ENCODE data around the gene DGKI. TPM values are rescaled to one million over a fixed set of nuclear protein-coding genes. Genes with fewer than 3 reads are reported as not detected.

The DGKI gene
- total and polyA plus RNA-seq, 2 donors (not counting 1 experiment from before 2014, with no cell fraction given) = 0.74 to 2.1 TPM

GRCh38 chr7:137441451-137441850, 405.3 kb downstream of the DGKI start:
- Histone ChIP-seq H3K4me3 (replicated peaks in 1 of 4; ENCODE audit: control extremely low read depth in 1 of 4, insufficient read depth in 1 of 4, low read depth in 3 of 4, low read length in 4 of 4) (no peak overlapping the region), H3K4me2 (ENCODE audit: extremely low read depth, insufficient read depth, low read length) (no peak overlapping the region), H4K20me1 (ENCODE audit: control insufficient read depth, extremely low read depth, insufficient read depth, low read length) (no peaks in the 10 kb centered on the region), H3K27me3 (ENCODE audit: control insufficient read depth, insufficient read depth, low read length) (no peaks in the 10 kb centered on the region), H3K27ac (ENCODE audit: insufficient read depth, low read length) (no peak overlapping the region), H3K4me1 (ENCODE audit: control insufficient read depth, extremely low read depth, insufficient read depth, low read length) (peaks cover 2% of the 10 kb centered on the region), H3K9me3 (ENCODE audit: control insufficient read depth, insufficient read depth, low read depth, low read length) (no peaks in the 10 kb centered on the region), H2AFZ (ENCODE audit: low read length) (no peak overlapping the region), H3K9ac (ENCODE audit: insufficient read depth, low read length) (no peak overlapping the region), H3K79me2 (ENCODE audit: control insufficient read depth, insufficient read depth, low read length) (no peaks in the 10 kb centered on the region), H3K36me3 (ENCODE audit: control insufficient read depth, insufficient read depth, low read length) (no peaks in the 10 kb centered on the region)
- TF ChIP-seq EZH2 (IDR thresholded peaks at IDR 0.05; ENCODE audit: low read length, missing control alignments) (no peak), CTCF (conservative IDR thresholded peaks at IDR 0.05 in 1 of 2, IDR thresholded peaks at IDR 0.05 in 1 of 2; ENCODE audit: low read depth in 1 of 2, low read length in 2 of 2) (no peak)
- peak in 1 of 2 donors; percentile 34 for DNase-seq (ENCODE audit: low read depth in 2 of 2)

DNA sequence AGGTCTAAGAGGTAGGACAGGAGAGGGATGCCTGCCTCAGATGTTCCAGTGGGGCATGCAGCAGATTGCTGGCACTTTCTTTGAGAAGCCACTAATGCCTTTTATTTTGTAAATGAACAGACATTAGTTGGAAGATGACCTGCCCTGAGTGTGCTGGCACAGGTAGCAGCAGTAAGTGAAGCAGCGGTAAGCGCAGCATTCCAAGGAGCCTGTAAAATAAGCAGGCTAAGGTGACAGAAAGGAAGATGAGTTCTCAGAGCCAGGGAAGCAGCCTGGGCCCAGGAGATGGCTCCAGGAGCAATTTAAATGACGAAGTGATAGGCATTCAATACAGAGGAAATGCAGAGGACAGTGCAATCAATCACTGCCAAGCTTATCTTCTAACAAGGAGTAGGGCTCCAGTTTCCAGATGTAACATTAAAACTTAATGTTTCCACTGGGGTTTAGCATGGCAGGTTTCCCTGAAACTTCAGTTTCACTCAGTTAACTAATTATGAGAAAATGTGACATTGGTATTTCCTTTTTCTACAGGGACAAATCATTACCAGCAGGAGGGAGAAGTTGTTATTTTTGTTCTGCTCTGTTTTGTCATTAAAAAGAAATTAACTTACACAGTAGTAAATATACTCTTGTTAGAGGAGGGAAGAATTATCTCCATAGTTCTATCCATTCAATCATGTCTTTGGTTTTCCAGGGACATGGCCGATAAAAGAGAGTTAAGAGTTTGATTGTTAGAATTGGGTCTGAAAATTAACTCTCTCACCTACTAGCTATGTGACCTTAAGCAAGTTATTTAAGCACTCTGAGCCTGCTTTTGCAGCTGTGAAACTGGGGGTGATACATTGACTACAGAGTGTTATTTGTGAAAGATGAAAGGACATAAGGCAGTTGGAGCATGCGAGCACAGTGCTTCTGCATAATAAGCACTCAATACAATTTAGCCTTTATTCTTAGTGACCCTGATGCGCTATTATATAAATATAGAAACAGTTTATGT, 406.6 kb downstream of the DGKI start:
- H3K4me3 ChIP-seq (replicated peaks in 1 of 4; ENCODE audit: control extremely low read depth in 1 of 4, insufficient read depth in 1 of 4, low read depth in 3 of 4, low read length in 4 of 4) = no peak overlapping the region
- no peaks in the 10 kb centered on the region for H3K27me3 ChIP-seq (ENCODE audit: control insufficient read depth, insufficient read depth, low read length)
- peak in 1 of 2 donors; percentile 78 for DNase-seq (ENCODE audit: low read depth in 2 of 2)
- no peak overlapping the region for H2AFZ ChIP-seq (ENCODE audit: low read length)
- peaks cover 2% of the 10 kb centered on the region for H3K4me1 ChIP-seq (ENCODE audit: control insufficient read depth, extremely low read depth, insufficient read depth, low read length)
- no peak overlapping the region for H3K27ac ChIP-seq (ENCODE audit: insufficient read depth, low read length)
- no peaks in the 10 kb centered on the region for H4K20me1 ChIP-seq (ENCODE audit: control insufficient read depth, extremely low read depth, insufficient read depth, low read length)
- TF ChIP-seq EZH2 (IDR thresholded peaks at IDR 0.05; ENCODE audit: low read length, missing control alignments) = no peak
- TF ChIP-seq CTCF (conservative IDR thresholded peaks at IDR 0.05 in 1 of 2, IDR thresholded peaks at IDR 0.05 in 1 of 2; ENCODE audit: low read depth in 1 of 2, low read length in 2 of 2) = no peak
- no peaks in the 10 kb centered on the region for H3K9me3 ChIP-seq (ENCODE audit: control insufficient read depth, insufficient read depth, low read depth, low read length)
- no peaks in the 10 kb centered on the region for H3K36me3 ChIP-seq (ENCODE audit: control insufficient read depth, insufficient read depth, low read length)
- H3K9ac ChIP-seq (ENCODE audit: insufficient read depth, low read length) = no peak overlapping the region
- no peak overlapping the region for H3K4me2 ChIP-seq (ENCODE audit: extremely low read depth, insufficient read depth, low read length)
- H3K79me2 ChIP-seq (ENCODE audit: control insufficient read depth, insufficient read depth, low read length) = no peaks in the 10 kb centered on the region

DNA sequence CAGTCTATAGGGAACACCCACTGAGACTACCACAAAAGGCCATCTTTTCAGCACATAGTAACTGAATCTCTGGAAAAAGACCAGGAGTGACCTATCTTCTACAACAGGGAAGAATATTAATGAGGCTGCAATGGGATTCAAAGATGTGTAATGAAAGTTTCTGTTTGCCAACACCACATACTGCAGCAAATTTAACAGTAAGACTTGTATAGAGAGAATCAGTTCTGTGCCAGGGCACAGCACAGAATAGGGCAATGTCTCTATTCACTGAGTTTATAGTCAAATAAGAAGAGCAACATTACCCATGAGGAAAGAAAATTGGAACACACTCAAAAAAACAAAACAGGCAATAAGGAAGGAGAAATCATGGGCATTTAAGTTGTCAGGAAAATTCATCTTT, 411.8 kb downstream of the DGKI start:
- Histone ChIP-seq H3K4me2 (ENCODE audit: extremely low read depth, insufficient read depth, low read length) (no peak overlapping the region), H3K4me3 (replicated peaks in 1 of 4; ENCODE audit: control extremely low read depth in 1 of 4, insufficient read depth in 1 of 4, low read depth in 3 of 4, low read length in 4 of 4) (no peak overlapping the region), H3K9ac (ENCODE audit: insufficient read depth, low read length) (no peak overlapping the region), H3K36me3 (ENCODE audit: control insufficient read depth, insufficient read depth, low read length) (no peaks in the 10 kb centered on the region), H3K9me3 (ENCODE audit: control insufficient read depth, insufficient read depth, low read depth, low read length) (no peaks in the 10 kb centered on the region), H3K79me2 (ENCODE audit: control insufficient read depth, insufficient read depth, low read length) (no peaks in the 10 kb centered on the region), H3K27ac (ENCODE audit: insufficient read depth, low read length) (no peak overlapping the region), H2AFZ (ENCODE audit: low read length) (no peak overlapping the region), H3K4me1 (ENCODE audit: control insufficient read depth, extremely low read depth, insufficient read depth, low read length) (no peaks in the 10 kb centered on the region), H4K20me1 (ENCODE audit: control insufficient read depth, extremely low read depth, insufficient read depth, low read length) (no peaks in the 10 kb centered on the region), H3K27me3 (ENCODE audit: control insufficient read depth, insufficient read depth, low read length) (no peaks in the 10 kb centered on the region)
- no peak for TF ChIP-seq CTCF (conservative IDR thresholded peaks at IDR 0.05 in 1 of 2, IDR thresholded peaks at IDR 0.05 in 1 of 2; ENCODE audit: low read depth in 1 of 2, low read length in 2 of 2)
- TF ChIP-seq EZH2 (IDR thresholded peaks at IDR 0.05; ENCODE audit: low read length, missing control alignments) = no peak
- DNase-seq (ENCODE audit: low read depth in 2 of 2) = no peak
